GM12878 (cell line): Measurements from ENCODE around the gene IL18R1.

Experiments
- JUNB ChIP-seq: IDR thresholded peaks from 2 replicates; pipeline ENCODE4 v1.6.1; 2016; ENCODE audit warnings: antibody characterized with exemption, mild to moderate bottlenecking
- SIX5 ChIP-seq: IDR thresholded peaks from 2 replicates; pipeline ENCODE4 v1.6.1; 2011; ENCODE audit warnings: mild to moderate bottlenecking, low read depth, low read length, moderate library complexity; ENCODE audit not compliant: severe bottlenecking

GRCh38 chr2:102396012-102396411, 40.4 kb downstream of the IL18R1 start:
- TF ChIP-seq JUNB (no peak), SIX5 (no peak)
